Panc1 (cell line): ENCODE data around the gene NUTF2.
"Not testable (repeated sequence)": the region's sequence is repeated elsewhere in the genome, so short reads cannot be mapped to it uniquely, and the experiment has no call there.

Source experiments
- POLR2AphosphoS5 ChIP-seq: IDR thresholded peaks from 2 replicates; pipeline ENCODE4 v1.6.1; 2012; ENCODE audit warnings: mild to moderate bottlenecking, low read depth, low read length, moderate library complexity
- TCF7L2 ChIP-seq: IDR thresholded peaks from 2 replicates; pipeline ENCODE4 v1.6.1; 2011; ENCODE audit warnings: mild to moderate bottlenecking, low read depth, low read length, inconsistent platforms
- TF ChIP-seq, protein P1 (sequence below): fragments of 450-650 bp; IDR thresholded peaks from 2 replicates; pipeline ENCODE4 v1.5.1; 2017; ENCODE audit warnings: mild to moderate bottlenecking
- TF ChIP-seq, protein P2 (sequence below), 2 experiments: IDR thresholded peaks; 2 replicates each; pipeline ENCODE4 v1.6.1; 2011 to 2012; ENCODE audit warnings: low read depth in 2 of 2, control low read depth in 1 of 2, low read length in 1 of 2, mild to moderate bottlenecking in 1 of 2, moderate library complexity in 1 of 2; ENCODE audit not compliant: insufficient read depth in 1 of 2

DNA sequence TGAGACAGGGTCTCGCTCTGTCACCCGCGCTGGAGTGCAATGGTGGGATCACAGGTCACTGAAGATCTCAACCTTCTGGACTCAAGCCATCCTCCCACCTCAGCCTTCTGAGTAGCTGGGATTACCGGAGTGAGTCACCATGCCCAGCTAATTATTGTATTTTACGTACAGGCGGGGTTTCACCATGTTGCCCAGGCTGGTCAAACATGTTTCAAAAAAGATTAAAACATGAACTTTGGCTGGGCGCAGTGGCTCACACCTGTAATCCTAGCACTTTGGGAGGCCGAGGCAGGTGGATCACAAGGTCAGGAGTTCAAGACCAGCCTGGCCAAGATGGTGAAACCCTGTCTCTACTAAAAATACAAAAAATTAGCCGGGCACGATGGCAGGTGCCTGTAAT is 9.5 kb upstream of the NUTF2 start:
- not testable (repeated sequence) for TF ChIP-seq TCF7L2, POLR2AphosphoS5
- TF ChIP-seq, protein P1, sequence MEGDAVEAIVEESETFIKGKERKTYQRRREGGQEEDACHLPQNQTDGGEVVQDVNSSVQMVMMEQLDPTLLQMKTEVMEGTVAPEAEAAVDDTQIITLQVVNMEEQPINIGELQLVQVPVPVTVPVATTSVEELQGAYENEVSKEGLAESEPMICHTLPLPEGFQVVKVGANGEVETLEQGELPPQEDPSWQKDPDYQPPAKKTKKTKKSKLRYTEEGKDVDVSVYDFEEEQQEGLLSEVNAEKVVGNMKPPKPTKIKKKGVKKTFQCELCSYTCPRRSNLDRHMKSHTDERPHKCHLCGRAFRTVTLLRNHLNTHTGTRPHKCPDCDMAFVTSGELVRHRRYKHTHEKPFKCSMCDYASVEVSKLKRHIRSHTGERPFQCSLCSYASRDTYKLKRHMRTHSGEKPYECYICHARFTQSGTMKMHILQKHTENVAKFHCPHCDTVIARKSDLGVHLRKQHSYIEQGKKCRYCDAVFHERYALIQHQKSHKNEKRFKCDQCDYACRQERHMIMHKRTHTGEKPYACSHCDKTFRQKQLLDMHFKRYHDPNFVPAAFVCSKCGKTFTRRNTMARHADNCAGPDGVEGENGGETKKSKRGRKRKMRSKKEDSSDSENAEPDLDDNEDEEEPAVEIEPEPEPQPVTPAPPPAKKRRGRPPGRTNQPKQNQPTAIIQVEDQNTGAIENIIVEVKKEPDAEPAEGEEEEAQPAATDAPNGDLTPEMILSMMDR = not testable (repeated sequence)
- TF ChIP-seq, protein P2, sequence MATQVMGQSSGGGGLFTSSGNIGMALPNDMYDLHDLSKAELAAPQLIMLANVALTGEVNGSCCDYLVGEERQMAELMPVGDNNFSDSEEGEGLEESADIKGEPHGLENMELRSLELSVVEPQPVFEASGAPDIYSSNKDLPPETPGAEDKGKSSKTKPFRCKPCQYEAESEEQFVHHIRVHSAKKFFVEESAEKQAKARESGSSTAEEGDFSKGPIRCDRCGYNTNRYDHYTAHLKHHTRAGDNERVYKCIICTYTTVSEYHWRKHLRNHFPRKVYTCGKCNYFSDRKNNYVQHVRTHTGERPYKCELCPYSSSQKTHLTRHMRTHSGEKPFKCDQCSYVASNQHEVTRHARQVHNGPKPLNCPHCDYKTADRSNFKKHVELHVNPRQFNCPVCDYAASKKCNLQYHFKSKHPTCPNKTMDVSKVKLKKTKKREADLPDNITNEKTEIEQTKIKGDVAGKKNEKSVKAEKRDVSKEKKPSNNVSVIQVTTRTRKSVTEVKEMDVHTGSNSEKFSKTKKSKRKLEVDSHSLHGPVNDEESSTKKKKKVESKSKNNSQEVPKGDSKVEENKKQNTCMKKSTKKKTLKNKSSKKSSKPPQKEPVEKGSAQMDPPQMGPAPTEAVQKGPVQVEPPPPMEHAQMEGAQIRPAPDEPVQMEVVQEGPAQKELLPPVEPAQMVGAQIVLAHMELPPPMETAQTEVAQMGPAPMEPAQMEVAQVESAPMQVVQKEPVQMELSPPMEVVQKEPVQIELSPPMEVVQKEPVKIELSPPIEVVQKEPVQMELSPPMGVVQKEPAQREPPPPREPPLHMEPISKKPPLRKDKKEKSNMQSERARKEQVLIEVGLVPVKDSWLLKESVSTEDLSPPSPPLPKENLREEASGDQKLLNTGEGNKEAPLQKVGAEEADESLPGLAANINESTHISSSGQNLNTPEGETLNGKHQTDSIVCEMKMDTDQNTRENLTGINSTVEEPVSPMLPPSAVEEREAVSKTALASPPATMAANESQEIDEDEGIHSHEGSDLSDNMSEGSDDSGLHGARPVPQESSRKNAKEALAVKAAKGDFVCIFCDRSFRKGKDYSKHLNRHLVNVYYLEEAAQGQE (IDR thresholded peaks at IDR 0.05; ENCODE audit: insufficient read depth in 1 of 2, low read depth in 2 of 2, low read length in 1 of 2) = not testable (repeated sequence)
